Lung (tissue), 12 donors: Measurements from ENCODE around the gene PRICKLE1. TPM values are rescaled to one million over a fixed set of nuclear protein-coding genes. Genes with fewer than 3 reads are reported as not detected.
A peak's percentile ranks its signal among the peaks of the same experiment; 100 is the strongest.

Experiments used
- ATAC-seq: fragments of 200-7000 bp; cut with Tn5 transposase; one replicate; pipeline ENCODE4 v1.9.1; 2020; ENCODE audit warnings: moderate number of reproducible peaks; ENCODE audit not compliant: insufficient read depth, low FRiP score
- DNase-seq, 3 donors: peaks; one replicate each; pipeline ENCODE4 v3.0.0-alpha.2; 2013 to 2017
- H3K27ac ChIP-seq, 2 donors: one replicate each; pipeline ENCODE4 v1.5.1; 2013; ENCODE audit warnings: mild to moderate bottlenecking in 2 of 2, moderate library complexity in 2 of 2, control low read depth in 1 of 2, inconsistent platforms in 1 of 2, low read depth in 1 of 2, low read length in 1 of 2
- H3K27me3 ChIP-seq, 3 donors: one replicate each; pipeline ENCODE4 v1.5.1; 2013; ENCODE audit warnings: low read length in 2 of 3; ENCODE audit not compliant: control insufficient read depth in 3 of 3, insufficient read depth in 3 of 3
- H3K36me3 ChIP-seq, 4 donors: one replicate each; pipeline ENCODE4 v1.5.1; 2013; ENCODE audit warnings: low read length in 4 of 4, mild to moderate bottlenecking in 1 of 4, moderate library complexity in 1 of 4; ENCODE audit not compliant: control insufficient read depth in 4 of 4, insufficient read depth in 4 of 4
- H3K4me1 ChIP-seq, 5 donors: one replicate each; pipeline ENCODE4 v1.5.1; 2013; ENCODE audit warnings: low read length in 5 of 5, mild to moderate bottlenecking in 2 of 5, moderate library complexity in 1 of 5; ENCODE audit not compliant: control insufficient read depth in 5 of 5, insufficient read depth in 5 of 5
- H3K4me3 ChIP-seq: one replicate; pipeline ENCODE4 v1.5.1; 2013; ENCODE audit warnings: mild to moderate bottlenecking, control low read depth, moderate library complexity
- H3K9ac ChIP-seq, 2 donors: one replicate each; pipeline ENCODE4 v1.5.1; 2013; ENCODE audit warnings: low read length in 2 of 2, control low read depth in 1 of 2; ENCODE audit not compliant: insufficient read depth in 1 of 2
- H3K9me3 ChIP-seq, 4 donors: one replicate each; pipeline ENCODE4 v1.5.1; 2013; ENCODE audit warnings: low read length in 3 of 4, mild to moderate bottlenecking in 1 of 4, moderate library complexity in 1 of 4; ENCODE audit not compliant: control insufficient read depth in 4 of 4, insufficient read depth in 3 of 4
- WGBS, 2 donors: extraction: QIAGEN DNeasy Blood & Tissue Kit; methylation state at CpG; one replicate each; pipeline ENCODE4 v1.1.7; 2013; 5-methylcytosine and 5-hydroxymethylcytosine counted together
- polyA plus RNA-seq, 2 donors: library from polyadenylated mRNA; stranded (reverse); fragments of 200-250 nt; gene quantifications; one replicate each; pipeline ENCODE4 v1.2.1, GENCODE V29; 2013
- total RNA-seq, 2 donors: library from RNA; depleted of rRNA in 1 of 2; stranded (reverse); fragments of >200 nt in 1 of 2; gene quantifications; one replicate each; pipeline ENCODE4 v1.2.1, GENCODE V29; 2014 to 2021
- TF ChIP-seq, protein P1 (sequence below): IDR thresholded peaks from 2 replicates; pipeline ENCODE4 v1.5.1; 2012; ENCODE audit warnings: mild to moderate bottlenecking; ENCODE audit errors: control extremely low read depth, extremely low read depth
- donor health status: control.
- donor health status: control.
- donor health status: Bipolar disorder and iron deficiency.
- donor health status: healthy.
- donor health status: DM: yes; HTN: yes; CAD: no.

Gene PRICKLE1
- total and polyA plus RNA-seq, 4 donors: 2.1 to 60.1 (median 7.8) TPM

GRCh38 chr12:42482041-42482747, 107.4 kb downstream of the PRICKLE1 start:
- Histone ChIP-seq H3K27me3 (no peaks in the 10 kb centered on the region), H3K9ac (peak overlapping the region; percentile 27 to 80), H3K9me3 (no peaks in the 10 kb centered on the region), H3K4me3 (peak overlapping the region; percentile 77), H3K27ac (peak overlapping the region; percentile 91 to 94), H3K4me1 (peaks cover 2 to 42% (median 21%) of the 10 kb centered on the region in 5 donors), H3K36me3 (peaks cover 0 to 2% (median 0%) of the 10 kb centered on the region in 4 donors)
- ATAC-seq (peak; percentile 36), DNase-seq (peak; percentile 82 to 92 (median 85))
- TF ChIP-seq, protein P1, sequence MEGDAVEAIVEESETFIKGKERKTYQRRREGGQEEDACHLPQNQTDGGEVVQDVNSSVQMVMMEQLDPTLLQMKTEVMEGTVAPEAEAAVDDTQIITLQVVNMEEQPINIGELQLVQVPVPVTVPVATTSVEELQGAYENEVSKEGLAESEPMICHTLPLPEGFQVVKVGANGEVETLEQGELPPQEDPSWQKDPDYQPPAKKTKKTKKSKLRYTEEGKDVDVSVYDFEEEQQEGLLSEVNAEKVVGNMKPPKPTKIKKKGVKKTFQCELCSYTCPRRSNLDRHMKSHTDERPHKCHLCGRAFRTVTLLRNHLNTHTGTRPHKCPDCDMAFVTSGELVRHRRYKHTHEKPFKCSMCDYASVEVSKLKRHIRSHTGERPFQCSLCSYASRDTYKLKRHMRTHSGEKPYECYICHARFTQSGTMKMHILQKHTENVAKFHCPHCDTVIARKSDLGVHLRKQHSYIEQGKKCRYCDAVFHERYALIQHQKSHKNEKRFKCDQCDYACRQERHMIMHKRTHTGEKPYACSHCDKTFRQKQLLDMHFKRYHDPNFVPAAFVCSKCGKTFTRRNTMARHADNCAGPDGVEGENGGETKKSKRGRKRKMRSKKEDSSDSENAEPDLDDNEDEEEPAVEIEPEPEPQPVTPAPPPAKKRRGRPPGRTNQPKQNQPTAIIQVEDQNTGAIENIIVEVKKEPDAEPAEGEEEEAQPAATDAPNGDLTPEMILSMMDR: no peak
- WGBS, 2 donors: 26 to 45% methylated on average over 18 of the region's 18 CpGs

DNA sequence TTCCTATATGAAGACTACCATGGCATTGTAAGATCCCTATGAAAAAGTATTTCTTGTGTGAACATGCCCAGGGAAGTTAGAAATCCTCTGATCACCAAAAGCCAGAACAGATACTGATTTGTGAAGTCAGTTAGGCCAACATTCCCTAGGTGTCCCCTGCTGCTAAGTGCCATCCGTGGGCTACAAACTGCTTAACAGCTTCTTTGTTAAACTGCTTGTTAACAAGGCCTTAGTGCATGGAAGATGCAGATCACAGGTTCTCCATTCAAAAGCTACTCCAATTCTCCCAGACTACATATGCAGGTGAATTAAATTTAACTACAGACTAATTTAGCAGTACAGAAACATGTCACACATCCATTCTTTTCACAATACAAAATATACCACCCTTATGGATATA, 108.2 kb downstream of the PRICKLE1 start:
- TF ChIP-seq, protein P1: no peak
- H3K4me1 ChIP-seq: peaks cover 2 to 34% (median 18%) of the 10 kb centered on the region in 5 donors
- H3K27ac ChIP-seq: no peak overlapping the region
- peak overlapping the region in 1 of 2 donors; percentile 80 for H3K9ac ChIP-seq
- DNase-seq (no peak), ATAC-seq (no peak)
- no peak overlapping the region for H3K4me3 ChIP-seq
- peaks cover 0 to 2% (median 0%) of the 10 kb centered on the region in 4 donors for H3K36me3 ChIP-seq
- no peaks in the 10 kb centered on the region for H3K27me3 ChIP-seq
- 59 to 85% methylated on average over 1 of the region's 1 CpG for WGBS, 2 donors
- H3K9me3 ChIP-seq: no peaks in the 10 kb centered on the region

DNA sequence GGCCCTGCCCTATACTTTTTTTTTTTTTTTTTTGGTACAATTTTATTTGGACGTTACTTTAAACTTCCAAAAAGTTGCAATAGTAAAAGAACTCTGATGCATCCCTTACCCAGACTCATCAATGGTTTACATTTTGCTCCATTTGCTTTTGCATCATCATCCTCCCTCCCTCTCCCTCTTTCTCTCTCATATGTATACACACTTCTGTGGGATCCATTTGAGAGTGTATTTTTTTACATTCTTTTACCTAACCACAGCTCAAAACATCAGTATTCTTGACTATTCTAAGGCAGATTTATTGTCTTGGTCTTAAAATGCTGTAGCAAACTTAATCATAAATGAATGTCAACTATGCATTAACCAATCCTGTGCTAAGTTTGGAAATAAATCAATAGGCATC, 111.6 kb downstream of the PRICKLE1 start:
- no peak overlapping the region for H3K9ac ChIP-seq
- peaks cover 2 to 38% (median 14%) of the 10 kb centered on the region in 5 donors for H3K4me1 ChIP-seq
- ATAC-seq (no peak), DNase-seq (no peak)
- H3K4me3 ChIP-seq: no peak overlapping the region
- WGBS, 2 donors: 62 to 83% methylated on average over 1 of the region's 1 CpG
- no peak overlapping the region for H3K27ac ChIP-seq
- no peaks in the 10 kb centered on the region for H3K27me3 ChIP-seq
- TF ChIP-seq, protein P1: no peak
- H3K9me3 ChIP-seq: no peaks in the 10 kb centered on the region
- H3K36me3 ChIP-seq: peaks cover 0 to 2% (median 0%) of the 10 kb centered on the region in 4 donors
